Ishikawa (cell line): ENCODE data around the gene CERS6.

Experiments used
- CEBPB ChIP-seq: IDR thresholded peaks from 2 replicates; pipeline ENCODE4 v1.6.1; 2012
- CREB1 ChIP-seq: IDR thresholded peaks from 2 replicates; pipeline ENCODE4 v1.6.1; 2012; ENCODE audit warnings: low read depth
- EGR1 ChIP-seq: IDR thresholded peaks from 2 replicates; pipeline ENCODE4 v1.6.1; 2012
- EP300 ChIP-seq: IDR thresholded peaks from 2 replicates; pipeline ENCODE4 v1.6.1; 2012; ENCODE audit warnings: borderline replicate concordance
- FOXM1 ChIP-seq: IDR thresholded peaks from 2 replicates; pipeline ENCODE4 v1.6.1; 2012; ENCODE audit warnings: low read depth, borderline replicate concordance
- MAX ChIP-seq: IDR thresholded peaks from 2 replicates; pipeline ENCODE4 v1.6.1; 2012
- NFIC ChIP-seq: IDR thresholded peaks from 2 replicates; pipeline ENCODE4 v1.6.1; 2012
- RAD21 ChIP-seq: IDR thresholded peaks from 2 replicates; pipeline ENCODE4 v1.6.1; 2012; ENCODE audit warnings: low read depth
- REST ChIP-seq: IDR thresholded peaks from 2 replicates; pipeline ENCODE4 v1.6.1; 2012; ENCODE audit warnings: low read depth, mild to moderate bottlenecking
- TAF1 ChIP-seq: IDR thresholded peaks from 2 replicates; pipeline ENCODE4 v1.6.1; 2012; ENCODE audit warnings: low read depth, mild to moderate bottlenecking
- TCF12 ChIP-seq: IDR thresholded peaks from 2 replicates; pipeline ENCODE4 v1.6.1; 2012; ENCODE audit warnings: low read depth
- TEAD4 ChIP-seq: IDR thresholded peaks from 2 replicates; pipeline ENCODE4 v1.6.1; 2012
- USF1 ChIP-seq: IDR thresholded peaks from 2 replicates; pipeline ENCODE4 v1.6.1; 2012
- YY1 ChIP-seq: IDR thresholded peaks from 2 replicates; pipeline ENCODE4 v1.6.1; 2012; ENCODE audit warnings: low read depth
- ZBTB7A ChIP-seq: IDR thresholded peaks from 2 replicates; pipeline ENCODE4 v1.6.1; 2012; ENCODE audit warnings: low read depth

CERS6 gene

GRCh38 chr2:168727904-168728470 lies 271.9 kb downstream of the CERS6 start:
- TF ChIP-seq YY1 = no peak
- no peak for TF ChIP-seq NFIC
- no peak for TF ChIP-seq MAX
- TF ChIP-seq ZBTB7A = no peak
- TF ChIP-seq REST = no peak
- TF ChIP-seq FOXM1 = no peak

GRCh38 chr2:168729455-168729854 lies 273.4 kb downstream of the CERS6 start:
- TF ChIP-seq USF1 (no peak), FOXM1 (no peak), YY1 (no peak), EP300 (no peak), CREB1 (no peak), EGR1 (no peak), RAD21 (no peak), MAX (no peak), ZBTB7A (no peak), TAF1 (no peak), CEBPB (no peak)

- no peak for TF ChIP-seq CREB1
These were observed 274.3 kb downstream of the CERS6 start for GRCh38 chr2:168730344-168730743.

GRCh38 chr2:168731002-168731401 lies 274.9 kb downstream of the CERS6 start:
- TF ChIP-seq CREB1 (no peak), NFIC (no peak), FOXM1 (no peak), CEBPB (no peak), USF1 (no peak), TAF1 (no peak), TCF12 (no peak), TEAD4 (no peak), EGR1 (no peak)

GRCh38 chr2:168731616-168732015 lies 275.5 kb downstream of the CERS6 start:
- TF ChIP-seq EP300 (no peak), TEAD4 (no peak), ZBTB7A (no peak), CEBPB (no peak), EGR1 (no peak), CREB1 (no peak), TCF12 (no peak), RAD21 (no peak), USF1 (no peak), MAX (no peak)

- TF ChIP-seq RAD21 (no peak), USF1 (no peak), TEAD4 (no peak), MAX (no peak), TAF1 (no peak), ZBTB7A (no peak), TCF12 (no peak), FOXM1 (no peak), YY1 (no peak), CEBPB (no peak), REST (no peak), NFIC (no peak), EGR1 (no peak), EP300 (no peak)
These were observed 276.0 kb downstream of the CERS6 start for GRCh38 chr2:168732100-168732499.
